HEK293T (cell line): Measurements from ENCODE around the gene FOXRED2.

Experiments
- CTCF ChIA-PET: fragments of 350-600 bp; formaldehyde crosslinking; extraction: SDS; loops from one replicate; lab custom pipeline; 2021; ENCODE audit warnings: antibody characterized with exemption, inconsistent platforms; lab: Yijun Ruan, JAX
- POLR2A ChIA-PET: fragments of 350-600 bp; formaldehyde crosslinking; extraction: SDS; loops from one replicate; lab custom pipeline; 2020; ENCODE audit warnings: antibody characterized with exemption, inconsistent platforms; lab: Yijun Ruan, JAX
- DNase-seq: peaks from one replicate; pipeline ENCODE4 v3.0.0; 2012; ENCODE audit warnings: mixed read lengths; ENCODE audit errors: extremely low spot score
- ARNT ChIP-seq: fragments of 450-650 bp; IDR thresholded peaks from 2 replicates; pipeline ENCODE4 v1.6.1; 2017; ENCODE audit warnings: mild to moderate bottlenecking
- BHLHE40 ChIP-seq: fragments of 450-650 bp; IDR thresholded peaks from 2 replicates; pipeline ENCODE4 v1.6.1; 2016; ENCODE audit warnings: mild to moderate bottlenecking, moderate library complexity, borderline replicate concordance
- CTBP1 ChIP-seq: fragments of 450-650 bp; IDR thresholded peaks from 2 replicates; pipeline ENCODE4 v1.6.1; 2016; ENCODE audit warnings: borderline replicate concordance
- ELF4 ChIP-seq: fragments of 450-650 bp; IDR thresholded peaks from 2 replicates; pipeline ENCODE4 v1.6.1; 2017; ENCODE audit warnings: antibody characterized with exemption
- FOXA1 ChIP-seq: fragments of 450-650 bp; IDR thresholded peaks from 2 replicates; pipeline ENCODE4 v1.6.1; 2016; ENCODE audit warnings: mild to moderate bottlenecking
- FOXK2 ChIP-seq: fragments of 450-650 bp; IDR thresholded peaks from 2 replicates; pipeline ENCODE4 v1.6.1; 2016; ENCODE audit warnings: mild to moderate bottlenecking
- FOXM1 ChIP-seq: fragments of 450-650 bp; IDR thresholded peaks from 2 replicates; pipeline ENCODE4 v1.6.1; 2017; ENCODE audit warnings: mild to moderate bottlenecking, borderline replicate concordance
- HDGF ChIP-seq: fragments of 450-650 bp; IDR thresholded peaks from 2 replicates; pipeline ENCODE4 v1.6.1; 2017; ENCODE audit warnings: antibody characterized with exemption, borderline replicate concordance
- L3MBTL2 ChIP-seq: fragments of 450-650 bp; conservative IDR thresholded peaks from 2 replicates; pipeline ENCODE4 v1.6.1; 2016; ENCODE audit warnings: mild to moderate bottlenecking
- LEF1 ChIP-seq: fragments of 450-650 bp; IDR thresholded peaks from 2 replicates; pipeline ENCODE4 v1.6.1; 2017; ENCODE audit warnings: mild to moderate bottlenecking, borderline replicate concordance
- NFRKB ChIP-seq: fragments of 450-650 bp; IDR thresholded peaks from 2 replicates; pipeline ENCODE4 v1.6.1; 2016; ENCODE audit warnings: mild to moderate bottlenecking, moderate library complexity
- PKNOX1 ChIP-seq: fragments of 450-650 bp; IDR thresholded peaks from 2 replicates; pipeline ENCODE4 v1.6.1; 2016
- SP1 ChIP-seq: fragments of 450-650 bp; IDR thresholded peaks from 2 replicates; pipeline ENCODE4 v1.6.1; 2017
- SUZ12 ChIP-seq: fragments of 450-650 bp; IDR thresholded peaks from 2 replicates; pipeline ENCODE4 v1.6.1; 2016; ENCODE audit warnings: mild to moderate bottlenecking
- TARDBP ChIP-seq: fragments of 450-650 bp; IDR thresholded peaks from 2 replicates; pipeline ENCODE4 v1.6.1; 2016
- ZNF384 ChIP-seq: fragments of 450-650 bp; IDR thresholded peaks from 2 replicates; pipeline ENCODE4 v1.6.1; 2016

Gene FOXRED2

DNA sequence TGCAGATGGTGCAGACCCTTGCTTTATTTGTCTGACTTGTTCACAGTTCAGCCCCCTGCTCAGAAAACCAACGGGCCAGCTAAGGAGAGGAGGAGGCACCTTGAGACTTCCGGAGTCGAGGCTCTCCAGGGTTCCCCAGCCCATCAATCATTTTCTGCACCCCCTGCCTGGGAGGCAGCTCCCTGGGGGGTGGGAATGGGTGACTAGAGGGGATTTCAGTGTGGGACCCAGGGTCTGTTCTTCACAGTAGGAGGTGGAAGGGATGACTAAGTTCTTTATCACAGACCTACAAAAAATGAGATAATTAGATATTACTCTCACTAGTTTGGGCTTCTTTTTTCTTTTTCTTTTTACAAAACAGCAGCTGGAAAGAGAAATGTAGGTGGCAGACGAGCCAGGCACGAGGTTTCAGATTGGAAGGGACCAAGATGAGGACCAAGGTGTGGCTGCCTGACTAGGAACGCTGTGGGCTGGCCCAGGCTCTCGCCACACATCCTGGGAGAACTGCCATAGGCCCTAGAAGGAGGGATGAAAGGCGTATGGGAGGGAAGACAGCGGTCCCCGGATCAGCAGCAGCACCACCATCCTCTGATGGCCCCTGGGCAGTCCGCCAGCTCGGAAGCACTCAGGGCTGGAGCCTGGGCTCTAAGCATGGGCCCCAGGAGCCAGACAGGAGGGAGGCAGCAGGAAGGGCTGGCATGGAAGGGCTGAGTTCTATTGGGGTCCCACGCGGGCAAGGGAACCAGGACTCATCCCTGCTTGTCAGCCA, 39.6 kb downstream of the FOXRED2 start:
- POLR2A ChIA-PET = no interaction called here
- CTCF ChIA-PET = no interaction called here
- DNase-seq = no peak

DNA sequence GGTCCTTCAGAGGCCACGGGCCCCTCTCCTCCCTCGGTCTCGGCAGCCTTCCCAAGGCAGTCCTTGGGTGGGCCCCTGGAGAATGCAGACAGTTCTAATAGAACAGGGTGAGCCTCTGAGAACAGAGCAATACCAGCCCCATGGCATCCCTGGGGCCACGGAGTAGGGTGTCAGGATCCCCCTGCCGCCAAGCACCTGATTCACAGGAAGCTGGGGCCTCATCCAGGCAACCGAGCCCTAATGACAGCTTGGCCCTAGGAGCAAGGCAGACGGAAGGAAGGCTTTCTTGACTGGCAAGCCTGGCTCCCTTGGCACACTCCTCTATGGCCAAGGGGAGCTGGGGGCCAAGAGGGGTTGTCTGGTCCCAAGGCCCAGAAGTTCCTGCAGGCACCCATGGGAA, 40.6 kb downstream of the FOXRED2 start:
- DNase-seq = no peak
- TF ChIP-seq CTBP1 = no peak

More for the DNA sequence above, 39.6 kb downstream of the FOXRED2 start:
- no peak for TF ChIP-seq TARDBP
- no peak for TF ChIP-seq PKNOX1
- TF ChIP-seq ELF4 = no peak
- no peak for TF ChIP-seq ZNF384
- TF ChIP-seq NFRKB = no peak
- TF ChIP-seq SUZ12 = no peak
- TF ChIP-seq LEF1 = no peak
- no peak for TF ChIP-seq FOXA1
- no peak for TF ChIP-seq HDGF
- no peak for TF ChIP-seq BHLHE40
- TF ChIP-seq ARNT = no peak
- TF ChIP-seq L3MBTL2 = no peak
- TF ChIP-seq FOXM1 = no peak

GRCh38 chr22:36465232-36466021, 41.4 kb downstream of the FOXRED2 start:
- CTCF ChIA-PET = no interaction called here
- POLR2A ChIA-PET = interaction anchor here (3.3 kb wide), 1 partner anchor 16 kb away, joined by 9 read pairs; the partner anchor contains the start of gene TXN2
- TF ChIP-seq FOXA1 (no peak), L3MBTL2 (no peak), ARNT (no peak), ZNF384 (no peak)
- no peak for DNase-seq

More for the DNA sequence above, 40.6 kb downstream of the FOXRED2 start:
- CTCF ChIA-PET = no interaction called here
- POLR2A ChIA-PET = no interaction called here

GRCh38 chr22:36464715-36465231, 42.1 kb downstream of the FOXRED2 start:
- ChIA-PET POLR2A (interaction anchor here (3.3 kb wide), 1 partner anchor 17 kb away, joined by 9 read pairs; the partner anchor contains the start of gene TXN2), CTCF (no interaction called here)
- no peak for TF ChIP-seq FOXA1

DNA sequence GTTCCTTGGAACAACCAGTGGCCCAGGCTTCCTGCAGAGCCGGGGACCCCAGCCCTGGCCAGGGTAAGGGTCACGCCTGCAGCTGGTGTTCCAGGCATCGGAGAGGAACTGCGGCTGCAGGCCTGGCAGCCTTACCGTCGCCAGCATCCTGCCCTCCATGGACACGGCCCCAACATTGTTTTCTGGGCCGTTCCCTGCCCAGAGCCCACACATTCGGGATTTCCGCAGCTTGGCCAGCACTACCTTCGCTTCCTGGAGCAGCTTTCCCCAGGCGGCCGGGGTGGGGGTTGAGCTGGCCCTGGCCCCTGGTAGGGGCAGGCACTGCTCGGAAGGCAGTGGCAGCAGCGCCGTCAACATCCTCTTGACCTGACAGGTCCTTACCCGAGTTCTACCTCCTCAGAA, 43.1 kb downstream of the FOXRED2 start:
- DNase-seq = no peak
- TF ChIP-seq LEF1 = no peak
- no peak for TF ChIP-seq NFRKB
- TF ChIP-seq HDGF = no peak
- TF ChIP-seq ARNT = no peak
- no peak for TF ChIP-seq ZNF384
- TF ChIP-seq L3MBTL2 = no peak
- POLR2A ChIA-PET = interaction anchor here (0.9 to 3.3 kb wide), 2 partner anchors 18 to 76 kb away, joined by 4 to 9 read pairs; partner anchors contain the start of genes MYH9 and TXN2

More at GRCh38 chr22:36464715-36465231, 42.1 kb downstream of the FOXRED2 start:
- no peak for DNase-seq

DNA sequence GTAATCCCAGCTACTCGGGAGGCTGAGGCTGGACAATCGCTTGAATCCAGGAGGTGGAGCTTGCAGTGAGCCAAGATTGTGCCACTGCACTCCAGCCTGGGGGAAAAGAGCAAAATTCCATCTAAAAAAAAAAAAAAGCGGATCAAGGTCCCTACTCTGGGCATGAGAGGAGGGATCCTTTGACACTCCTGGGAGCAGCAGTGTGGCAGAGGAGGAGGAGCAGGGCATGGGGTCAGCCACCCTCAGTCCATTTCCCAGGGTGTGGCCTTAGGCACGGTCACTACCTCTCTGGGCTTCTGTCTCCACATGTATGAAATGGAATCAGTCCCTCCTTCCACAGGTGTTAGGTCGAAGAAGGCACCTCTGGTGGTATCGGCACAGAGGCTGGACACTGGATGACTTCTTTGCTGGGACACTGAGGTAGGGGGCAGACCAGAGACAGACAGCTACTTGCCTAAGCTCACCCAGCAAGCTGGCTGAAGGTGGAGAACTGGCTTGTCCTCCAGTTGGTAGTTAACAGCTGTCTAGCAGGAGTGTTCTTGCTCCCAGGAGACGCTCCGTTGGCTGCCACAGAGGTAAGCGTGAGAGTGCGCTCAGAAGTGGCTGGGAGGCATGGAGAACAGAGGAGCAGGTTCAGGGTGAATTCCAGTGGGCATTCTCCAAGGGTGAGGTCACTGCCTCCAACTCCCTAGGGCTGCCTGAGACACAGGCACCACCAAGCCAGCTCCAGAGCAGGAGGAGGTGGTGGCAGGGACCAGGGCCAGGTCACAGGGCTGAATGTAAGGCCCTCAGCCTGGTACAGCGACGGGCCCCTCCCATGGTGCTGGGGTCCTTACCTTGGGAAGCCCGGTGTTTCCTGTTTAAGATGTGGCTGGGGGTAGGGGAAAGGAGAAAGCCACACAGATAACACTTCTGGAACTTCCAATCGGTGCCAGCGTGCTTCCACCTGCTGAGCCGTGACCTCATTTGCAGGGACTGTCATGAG, 44.9 kb downstream of the FOXRED2 start:
- POLR2A ChIA-PET = interaction anchor here (1.1 to 3.3 kb wide), 3 partner anchors 9 to 134 kb away, joined by 3 to 9 read pairs (median 3); partner anchors contain the start of gene TXN2
- TF ChIP-seq CTBP1 (no peak), ZNF384 (no peak), HDGF (no peak), FOXM1 (no peak), FOXA1 (no peak), PKNOX1 (no peak), SP1 (no peak), BHLHE40 (no peak), ELF4 (no peak), LEF1 (no peak), ARNT (no peak), L3MBTL2 (no peak), NFRKB (no peak), SUZ12 (no peak), FOXK2 (no peak), TARDBP (no peak)
- no peak for DNase-seq
- CTCF ChIA-PET = no interaction called here

More for the DNA sequence above, 43.1 kb downstream of the FOXRED2 start:
- CTCF ChIA-PET = interaction anchor here (0.6 to 1.0 kb wide), 2 partner anchors 162 to 1033 kb away, joined by 3 to 4 read pairs; no protein-coding TSS in a partner anchor
